K562 (cell line): Measurements from ENCODE around the gene PRR30. TPM values are rescaled to one million over a fixed set of nuclear protein-coding genes. Genes with fewer than 3 reads are reported as not detected.

Experiments
- BCOR ChIP-seq: fragments of 450-650 bp; IDR thresholded peaks from 2 replicates; pipeline ENCODE4 v1.6.1; 2016
- CBX5 ChIP-seq: IDR thresholded peaks from 2 replicates; pipeline ENCODE4 v1.6.1; 2014; ENCODE audit warnings: low read depth, borderline replicate concordance
- CXXC5 ChIP-seq: fragments of 250-450 bp; sonication (Bioruptor Pico); IDR thresholded peaks from 2 replicates; pipeline ENCODE4 v1.8.0; 2022; ENCODE audit warnings: inconsistent platforms, mild to moderate bottlenecking, moderate library complexity
- KDM1A ChIP-seq, 2 experiments: fragments of 450-650 bp; IDR thresholded peaks; 2 replicates each; pipeline ENCODE4 v1.6.1; 2016; ENCODE audit warnings: mild to moderate bottlenecking in 2 of 2
- MCM7 ChIP-seq, 2 experiments: fragments of 450-650 bp; IDR thresholded peaks; 2 replicates each; pipeline ENCODE4 v1.6.1; 2016 to 2018
- MECOM ChIP-seq: fragments of 250-450 bp; sonication (Bioruptor Pico); IDR thresholded peaks from 2 replicates; pipeline ENCODE4 v1.8.0; 2022; ENCODE audit warnings: inconsistent platforms
- NR2C1 ChIP-seq, 2 experiments: fragments of 450-650 bp; IDR thresholded peaks; 2 replicates each; pipeline ENCODE4 v1.6.1; 2017; ENCODE audit warnings: mild to moderate bottlenecking in 2 of 2, antibody characterized with exemption in 1 of 2, inconsistent platforms in 1 of 2, missing compliant biosample characterization in 1 of 2, missing genetic modification characterization in 1 of 2
- SNRNP70 ChIP-seq: fragments of 200-400 bp; formaldehyde crosslinking; optimal IDR thresholded peaks from 2 replicates; pipeline ENCODE3; 2017; ENCODE audit warnings: low read depth, low read length
- SREBF1 ChIP-seq: fragments of 150-350 bp; IDR thresholded peaks from 2 replicates; pipeline ENCODE4 v1.6.1; 2014; ENCODE audit warnings: antibody characterized with exemption, low read depth, low read length, borderline replicate concordance
- ZC3H8 ChIP-seq: fragments of 450-650 bp; IDR thresholded peaks from 2 replicates; pipeline ENCODE4 v1.6.1; 2017
- ZKSCAN3 ChIP-seq: fragments of 250-450 bp; sonication (Bioruptor Pico); IDR thresholded peaks from 2 replicates; pipeline ENCODE4 v1.4.0; 2020
- ZNF165 ChIP-seq: fragments of 250-450 bp; sonication (Bioruptor Pico); IDR thresholded peaks from 2 replicates; pipeline ENCODE4 v1.4.0; 2020; ENCODE audit warnings: borderline replicate concordance
- ZNF408 ChIP-seq: fragments of 250-450 bp; sonication (Bioruptor Pico); IDR thresholded peaks from 2 replicates; pipeline ENCODE4 v1.4.0; 2020; ENCODE audit warnings: low read depth, mild to moderate bottlenecking, moderate library complexity
- polyA plus RNA-seq, 8 experiments: library from polyadenylated mRNA; depleted of rRNA in 4 of 8; stranded (reverse) in 5 of 8; unstranded in 3 of 8; fragments of >200 nt; fragmentation: Nextera tagmentation in 2 of 8; fragmentation: Illumina TruSeq in 1 of 8; extraction: Ambion mirVana in 2 of 8; extraction: Trizol in 1 of 8; gene quantifications; 2 replicates each; pipeline versions ENCODE4 v1.2.1 to v1.2.3, GENCODE V29; 2011 to 2014; ENCODE audit warnings: inconsistent platforms in 1 of 8, missing spikeins in 1 of 8
- total RNA-seq, 7 experiments: library from RNA; depleted of rRNA in 6 of 7; stranded (reverse); fragments of >200 nt in 6 of 7; fragmentation: Illumina TruSeq in 2 of 7; extraction: Trizol in 2 of 7; gene quantifications; 2 replicates each; pipeline versions ENCODE4 v1.2.1 to v1.2.3, GENCODE V29; 2011 to 2021; ENCODE audit warnings: low replicate concordance in 1 of 7
- TF ChIP-seq, protein P1 (sequence below): fragments of 450-650 bp; conservative IDR thresholded peaks from 2 replicates; pipeline ENCODE4 v1.6.1; 2016; ENCODE audit warnings: missing genetic modification characterization, low read depth, mild to moderate bottlenecking, missing compliant biosample characterization, moderate library complexity
- TF ChIP-seq, protein P2 (sequence below): fragments of 200-800 bp; sonication (Bioruptor generic); IDR thresholded peaks from 2 replicates; pipeline ENCODE4 v1.6.1; 2017; ENCODE audit warnings: missing genetic modification characterization, missing compliant biosample characterization
- TF ChIP-seq, protein P3 (sequence below): fragments of 450-650 bp; conservative IDR thresholded peaks from 2 replicates; pipeline ENCODE4 v1.6.1; 2016; ENCODE audit warnings: missing genetic modification characterization, low read depth, mild to moderate bottlenecking, control low read depth, missing compliant biosample characterization
- TF ChIP-seq, protein P4 (sequence below), 2 experiments: fragments of 250-450 bp in 1 of 2; fragments of 450-650 bp in 1 of 2; sonication (Bioruptor Pico) in 1 of 2; IDR thresholded peaks; 2 replicates each; pipeline versions ENCODE4 v1.6.1 to v1.8.0; 2016 to 2021; ENCODE audit warnings: mild to moderate bottlenecking in 2 of 2, moderate library complexity in 2 of 2, missing compliant biosample characterization in 1 of 2, missing genetic modification characterization in 1 of 2
- TF ChIP-seq, protein P5 (sequence below): fragments of 250-450 bp; sonication (Bioruptor Pico); IDR thresholded peaks from 2 replicates; pipeline ENCODE4 v1.8.0; 2022; ENCODE audit warnings: inconsistent platforms
- TF ChIP-seq, protein P6 (sequence below): fragments of 450-650 bp; IDR thresholded peaks from 2 replicates; pipeline ENCODE4 v1.6.1; 2014; ENCODE audit warnings: low read depth, mild to moderate bottlenecking, moderate library complexity, borderline replicate concordance

The PRR30 gene
- total and polyA plus RNA-seq, 9 of the 15 experiments (the other 6 are each of a cell fraction or from before 2014, with no cell fraction given), result not detected

DNA sequence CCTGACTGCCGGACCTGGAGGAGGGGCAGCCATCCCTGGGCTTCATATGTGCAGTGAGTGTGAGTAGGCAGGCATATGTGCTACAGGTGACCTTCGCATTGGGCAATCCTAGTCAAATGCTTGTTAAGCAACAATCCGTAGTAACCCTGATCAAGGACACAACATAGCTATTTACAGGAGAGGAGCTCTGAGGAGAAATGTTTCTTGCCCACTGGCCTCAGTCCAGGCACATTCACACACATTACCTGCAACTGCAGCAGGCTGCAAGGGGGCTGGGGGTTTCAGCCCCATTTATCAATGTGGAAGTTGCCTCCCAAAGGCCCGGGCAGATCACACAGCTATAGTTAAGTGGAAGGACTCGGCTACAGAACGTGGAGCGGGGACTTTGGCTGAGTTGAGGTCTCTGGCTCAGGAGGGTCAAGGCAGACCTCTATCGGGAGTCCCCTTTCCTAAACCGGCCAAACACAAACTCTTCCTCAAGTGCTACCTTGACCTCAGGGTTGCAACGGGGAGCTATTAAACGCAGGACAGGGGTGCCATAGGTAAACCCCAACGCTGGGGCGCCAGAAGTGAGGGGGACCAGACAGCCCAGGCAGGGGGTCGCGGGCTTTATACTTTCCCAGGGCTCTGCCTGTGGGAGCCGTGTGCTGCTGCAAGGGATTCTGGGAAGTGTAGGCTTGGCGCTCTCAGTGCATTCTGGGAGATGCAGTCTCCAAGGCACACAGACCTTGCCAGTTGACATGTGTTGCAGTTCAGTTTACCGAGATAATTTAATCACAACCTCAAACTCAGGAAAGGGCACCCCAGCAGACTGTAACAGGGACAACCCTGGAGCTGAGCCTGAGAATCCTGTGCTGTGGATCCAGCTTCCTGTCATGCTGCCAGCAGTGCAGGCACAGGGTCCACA is 43.2 kb downstream of the PRR30 start (continued):
- TF ChIP-seq, protein P1, sequence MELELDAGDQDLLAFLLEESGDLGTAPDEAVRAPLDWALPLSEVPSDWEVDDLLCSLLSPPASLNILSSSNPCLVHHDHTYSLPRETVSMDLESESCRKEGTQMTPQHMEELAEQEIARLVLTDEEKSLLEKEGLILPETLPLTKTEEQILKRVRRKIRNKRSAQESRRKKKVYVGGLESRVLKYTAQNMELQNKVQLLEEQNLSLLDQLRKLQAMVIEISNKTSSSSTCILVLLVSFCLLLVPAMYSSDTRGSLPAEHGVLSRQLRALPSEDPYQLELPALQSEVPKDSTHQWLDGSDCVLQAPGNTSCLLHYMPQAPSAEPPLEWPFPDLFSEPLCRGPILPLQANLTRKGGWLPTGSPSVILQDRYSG (tag), result peak; percentile 65; the same call in 1 of the 2 replicates
- TF ChIP-seq, protein P2, sequence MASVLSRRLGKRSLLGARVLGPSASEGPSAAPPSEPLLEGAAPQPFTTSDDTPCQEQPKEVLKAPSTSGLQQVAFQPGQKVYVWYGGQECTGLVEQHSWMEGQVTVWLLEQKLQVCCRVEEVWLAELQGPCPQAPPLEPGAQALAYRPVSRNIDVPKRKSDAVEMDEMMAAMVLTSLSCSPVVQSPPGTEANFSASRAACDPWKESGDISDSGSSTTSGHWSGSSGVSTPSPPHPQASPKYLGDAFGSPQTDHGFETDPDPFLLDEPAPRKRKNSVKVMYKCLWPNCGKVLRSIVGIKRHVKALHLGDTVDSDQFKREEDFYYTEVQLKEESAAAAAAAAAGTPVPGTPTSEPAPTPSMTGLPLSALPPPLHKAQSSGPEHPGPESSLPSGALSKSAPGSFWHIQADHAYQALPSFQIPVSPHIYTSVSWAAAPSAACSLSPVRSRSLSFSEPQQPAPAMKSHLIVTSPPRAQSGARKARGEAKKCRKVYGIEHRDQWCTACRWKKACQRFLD, result 0 out of 2 replicates have a peak, but pooled peaks have one; percentile 55
- TF ChIP-seq MECOM (CRISPR knock-in tag), result 0 out of 2 replicates have a peak, but pooled peaks have one; percentile 42
- TF ChIP-seq NR2C1 (IDR thresholded peaks at IDR 0.05), result no peak
- TF ChIP-seq NR2C1 (tag; IDR thresholded peaks at IDR 0.05), result peak; percentile 52
- no peak for TF ChIP-seq SNRNP70
- no peak for TF ChIP-seq SREBF1
- TF ChIP-seq, protein P3, sequence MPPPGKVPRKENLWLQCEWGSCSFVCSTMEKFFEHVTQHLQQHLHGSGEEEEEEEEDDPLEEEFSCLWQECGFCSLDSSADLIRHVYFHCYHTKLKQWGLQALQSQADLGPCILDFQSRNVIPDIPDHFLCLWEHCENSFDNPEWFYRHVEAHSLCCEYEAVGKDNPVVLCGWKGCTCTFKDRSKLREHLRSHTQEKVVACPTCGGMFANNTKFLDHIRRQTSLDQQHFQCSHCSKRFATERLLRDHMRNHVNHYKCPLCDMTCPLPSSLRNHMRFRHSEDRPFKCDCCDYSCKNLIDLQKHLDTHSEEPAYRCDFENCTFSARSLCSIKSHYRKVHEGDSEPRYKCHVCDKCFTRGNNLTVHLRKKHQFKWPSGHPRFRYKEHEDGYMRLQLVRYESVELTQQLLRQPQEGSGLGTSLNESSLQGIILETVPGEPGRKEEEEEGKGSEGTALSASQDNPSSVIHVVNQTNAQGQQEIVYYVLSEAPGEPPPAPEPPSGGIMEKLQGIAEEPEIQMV, result no peak
- TF ChIP-seq KDM1A (IDR thresholded peaks at IDR 0.05), result no peak
- TF ChIP-seq ZKSCAN3 (CRISPR knock-in tag), result no peak
- TF ChIP-seq, protein P4, sequence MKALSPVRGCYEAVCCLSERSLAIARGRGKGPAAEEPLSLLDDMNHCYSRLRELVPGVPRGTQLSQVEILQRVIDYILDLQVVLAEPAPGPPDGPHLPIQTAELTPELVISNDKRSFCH (CRISPR knock-in tag; IDR thresholded peaks at IDR 0.05), result no peak
- TF ChIP-seq, protein P4 (tag; IDR thresholded peaks at IDR 0.05), result no peak
- no peak for TF ChIP-seq CBX5
- no peak for TF ChIP-seq MCM7 (IDR thresholded peaks at IDR 0.05)
- TF ChIP-seq BCOR, result no peak
- TF ChIP-seq, protein P5, sequence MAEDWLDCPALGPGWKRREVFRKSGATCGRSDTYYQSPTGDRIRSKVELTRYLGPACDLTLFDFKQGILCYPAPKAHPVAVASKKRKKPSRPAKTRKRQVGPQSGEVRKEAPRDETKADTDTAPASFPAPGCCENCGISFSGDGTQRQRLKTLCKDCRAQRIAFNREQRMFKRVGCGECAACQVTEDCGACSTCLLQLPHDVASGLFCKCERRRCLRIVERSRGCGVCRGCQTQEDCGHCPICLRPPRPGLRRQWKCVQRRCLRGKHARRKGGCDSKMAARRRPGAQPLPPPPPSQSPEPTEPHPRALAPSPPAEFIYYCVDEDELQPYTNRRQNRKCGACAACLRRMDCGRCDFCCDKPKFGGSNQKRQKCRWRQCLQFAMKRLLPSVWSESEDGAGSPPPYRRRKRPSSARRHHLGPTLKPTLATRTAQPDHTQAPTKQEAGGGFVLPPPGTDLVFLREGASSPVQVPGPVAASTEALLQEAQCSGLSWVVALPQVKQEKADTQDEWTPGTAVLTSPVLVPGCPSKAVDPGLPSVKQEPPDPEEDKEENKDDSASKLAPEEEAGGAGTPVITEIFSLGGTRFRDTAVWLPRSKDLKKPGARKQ (CRISPR knock-in tag), result no peak
- no peak for TF ChIP-seq ZNF408
- TF ChIP-seq CXXC5 (CRISPR knock-in tag), result 0 out of 2 replicates have a peak, but pooled peaks have one; percentile 26
- TF ChIP-seq, protein P6, sequence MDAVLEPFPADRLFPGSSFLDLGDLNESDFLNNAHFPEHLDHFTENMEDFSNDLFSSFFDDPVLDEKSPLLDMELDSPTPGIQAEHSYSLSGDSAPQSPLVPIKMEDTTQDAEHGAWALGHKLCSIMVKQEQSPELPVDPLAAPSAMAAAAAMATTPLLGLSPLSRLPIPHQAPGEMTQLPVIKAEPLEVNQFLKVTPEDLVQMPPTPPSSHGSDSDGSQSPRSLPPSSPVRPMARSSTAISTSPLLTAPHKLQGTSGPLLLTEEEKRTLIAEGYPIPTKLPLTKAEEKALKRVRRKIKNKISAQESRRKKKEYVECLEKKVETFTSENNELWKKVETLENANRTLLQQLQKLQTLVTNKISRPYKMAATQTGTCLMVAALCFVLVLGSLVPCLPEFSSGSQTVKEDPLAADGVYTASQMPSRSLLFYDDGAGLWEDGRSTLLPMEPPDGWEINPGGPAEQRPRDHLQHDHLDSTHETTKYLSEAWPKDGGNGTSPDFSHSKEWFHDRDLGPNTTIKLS, result peak; percentile 67; the same call in 1 of the 2 replicates
- TF ChIP-seq ZC3H8, result no peak
- no peak for TF ChIP-seq ZNF165 (CRISPR knock-in tag)
